Upper lobe of left lung (tissue), 6 donors: ENCODE data around the gene KRIT1. TPM values are rescaled to one million over a fixed set of nuclear protein-coding genes. Genes with fewer than 3 reads are reported as not detected.

Experiments used
- ATAC-seq, 2 donors: fragments of 200-7000 bp; cut with Tn5 transposase; one replicate each; pipeline ENCODE4 v1.9.1; 2022; ENCODE audit warnings: mild to moderate bottlenecking in 2 of 2, moderate library complexity in 2 of 2; ENCODE audit not compliant: low FRiP score in 2 of 2
- DNase-seq, 2 donors: peaks; one replicate each; pipeline ENCODE4 v3.0.0-alpha.2; 2019 to 2020
- H3K27ac ChIP-seq, 4 donors: fragments of 200-600 bp; sonication (generic); one replicate each; pipeline ENCODE4 v1.5.1; 2016 to 2019
- H3K27me3 ChIP-seq, 4 donors: fragments of 200-600 bp; sonication (generic); one replicate each; pipeline ENCODE4 v1.5.1; 2017 to 2019
- H3K36me3 ChIP-seq, 4 donors: fragments of 200-600 bp; sonication (generic); one replicate each; pipeline ENCODE4 v1.5.1; 2016 to 2019
- H3K4me1 ChIP-seq, 4 donors: fragments of 200-600 bp; sonication (generic); one replicate each; pipeline ENCODE4 v1.5.1; 2018 to 2019
- H3K4me3 ChIP-seq, 4 donors: fragments of 200-600 bp; sonication (generic); one replicate each; pipeline ENCODE4 v1.5.1; 2017 to 2019; ENCODE audit warnings: mild to moderate bottlenecking in 2 of 4, moderate library complexity in 1 of 4
- H3K9me3 ChIP-seq, 4 donors: fragments of 200-600 bp; sonication (generic); one replicate each; pipeline ENCODE4 v1.5.1; 2018 to 2019
- CTCF ChIP-seq, 6 experiments: fragments of 450-650 bp in 4 of 6; fragments of 200-600 bp in 2 of 6; sonication (generic) in 2 of 6; IDR thresholded peaks; one replicate each; pipeline ENCODE4 v1.5.1; 2016 to 2019; ENCODE audit warnings: antibody characterized with exemption in 6 of 6
- EP300 ChIP-seq, 4 donors: sonication (generic); formaldehyde crosslinking; IDR thresholded peaks; one replicate each; pipeline ENCODE4 v1.5.1; 2017; ENCODE audit warnings: antibody characterized with exemption in 4 of 4, control low read depth in 2 of 4
- POLR2A ChIP-seq, 4 donors: fragments of 450-650 bp; IDR thresholded peaks; one replicate each; pipeline ENCODE4 v1.5.1; 2016 to 2017; ENCODE audit warnings: antibody characterized with exemption in 4 of 4, mild to moderate bottlenecking in 2 of 4
- POLR2AphosphoS5 ChIP-seq, 2 donors: sonication (generic); formaldehyde crosslinking; IDR thresholded peaks; one replicate each; pipeline ENCODE4 v1.5.1; 2017; ENCODE audit warnings: antibody characterized with exemption in 2 of 2
- WGBS, 2 donors: methylation state at CpG; one replicate each; pipeline ENCODE4 v1.1.5; 2017 to 2018; 5-methylcytosine and 5-hydroxymethylcytosine counted together
- total RNA-seq, 6 donors: library from RNA; depleted of rRNA in 4 of 6; stranded (reverse); fragments of >200 nt in 4 of 6; gene quantifications; one replicate each; pipeline versions ENCODE4 v1.1.0 to v1.2.1, GENCODE V29; 2016 to 2021
- donor health status: DM: no; HTN: no; CAD: no; lungs with moderate emphysema.
- donor health status: DM: no; HTN: yes; CAD: no; lungs with severe emphysema.

Gene KRIT1
- total RNA-seq, 6 donors from 2014 or later, result 36.8 to 173 (median 56.2) TPM

GRCh38 chr7:92266415-92267241 lies 20.9 kb upstream of the KRIT1 start:
- no peak for TF ChIP-seq POLR2A (IDR thresholded peaks at IDR 0.05)
- no peak for TF ChIP-seq CTCF (IDR thresholded peaks at IDR 0.05)
- no peak for TF ChIP-seq EP300 (IDR thresholded peaks at IDR 0.05)
- TF ChIP-seq POLR2AphosphoS5 (IDR thresholded peaks at IDR 0.05), result no peak

GRCh38 chr7:92260248-92260781 lies 14.6 kb upstream of the KRIT1 start:
- Histone ChIP-seq H3K27me3 (no peaks in the 10 kb centered on the region), H3K27ac (no peak overlapping the region), H3K9me3 (no peaks in the 10 kb centered on the region), H3K36me3 (no peaks in the 10 kb centered on the region), H3K4me3 (no peak overlapping the region), H3K4me1 (no peaks in the 10 kb centered on the region)
- TF ChIP-seq EP300 (IDR thresholded peaks at IDR 0.05) (no peak), CTCF (IDR thresholded peaks at IDR 0.05) (no peak), POLR2AphosphoS5 (IDR thresholded peaks at IDR 0.05) (no peak), POLR2A (IDR thresholded peaks at IDR 0.05) (no peak)
- ATAC-seq, result no peak
- WGBS, 2 donors, result 70 to 77% methylated on average over 7 of the region's 7 CpGs
- peak in 1 of 2 donors; percentile 26 for DNase-seq

More at GRCh38 chr7:92266415-92267241, 20.9 kb upstream of the KRIT1 start:
- Histone ChIP-seq H3K4me1 (no peaks in the 10 kb centered on the region), H3K4me3 (no peak overlapping the region), H3K36me3 (no peaks in the 10 kb centered on the region), H3K27me3 (no peaks in the 10 kb centered on the region), H3K27ac (no peak overlapping the region), H3K9me3 (no peaks in the 10 kb centered on the region)
- ATAC-seq (no peak), DNase-seq (no peak)
- WGBS, 2 donors, result 89 to 93% methylated on average over 5 of the region's 5 CpGs

GRCh38 chr7:92259610-92260247 lies 14.0 kb upstream of the KRIT1 start:
- TF ChIP-seq EP300 (IDR thresholded peaks at IDR 0.05), result no peak
- no peak for TF ChIP-seq CTCF (IDR thresholded peaks at IDR 0.05)
- no peak for TF ChIP-seq POLR2A (IDR thresholded peaks at IDR 0.05)
- TF ChIP-seq POLR2AphosphoS5 (IDR thresholded peaks at IDR 0.05), result no peak
- no peak for ATAC-seq
- WGBS, 2 donors, result 87% methylated on average over 2 of the region's 2 CpGs
- no peak for DNase-seq
- Histone ChIP-seq H3K36me3 (no peaks in the 10 kb centered on the region), H3K4me1 (no peaks in the 10 kb centered on the region), H3K27me3 (no peaks in the 10 kb centered on the region), H3K4me3 (no peak overlapping the region), H3K27ac (no peak overlapping the region), H3K9me3 (no peaks in the 10 kb centered on the region)

- Histone ChIP-seq H3K9me3 (no peaks in the 10 kb centered on the region), H3K27ac (no peak overlapping the region), H3K4me3 (no peak overlapping the region), H3K36me3 (no peaks in the 10 kb centered on the region), H3K27me3 (no peaks in the 10 kb centered on the region), H3K4me1 (no peaks in the 10 kb centered on the region)
- no peak for ATAC-seq
- no peak for DNase-seq
- TF ChIP-seq EP300 (IDR thresholded peaks at IDR 0.05), result no peak
- no peak for TF ChIP-seq CTCF (IDR thresholded peaks at IDR 0.05)
- no peak for TF ChIP-seq POLR2A (IDR thresholded peaks at IDR 0.05)
- TF ChIP-seq POLR2AphosphoS5 (IDR thresholded peaks at IDR 0.05), result no peak
- WGBS, 2 donors, result 93 to 98% methylated on average over 4 of the region's 4 CpGs
These were observed 13.3 kb upstream of the KRIT1 start for GRCh38 chr7:92259062-92259461.
